H9 (cell line): ENCODE data around the gene SYDE2. TPM values are rescaled to one million over a fixed set of nuclear protein-coding genes. Genes with fewer than 3 reads are reported as not detected.

ENCODE experiments used
- DNase-seq: peaks from one replicate; pipeline ENCODE4 v3.0.0-alpha.2; 2017
- H2AFZ ChIP-seq: one replicate; pipeline ENCODE4 v1.6.1; 2013; ENCODE audit warnings: mild to moderate bottlenecking, low read length, control low read depth, moderate library complexity
- H2AK5ac ChIP-seq: 2 replicates; pipeline ENCODE4 v1.6.1; 2013; ENCODE audit warnings: low read length, control low read depth, mixed read lengths; ENCODE audit not compliant: insufficient read length
- H2BK120ac ChIP-seq: one replicate; pipeline ENCODE4 v1.6.1; 2013; ENCODE audit warnings: low read depth, mild to moderate bottlenecking, low read length, control low read depth, inconsistent platforms; ENCODE audit not compliant: poor library complexity, severe bottlenecking
- H2BK12ac ChIP-seq: 2 replicates; pipeline ENCODE4 v1.6.1; 2013; ENCODE audit warnings: low read length, control low read depth, mixed read lengths, low read depth; ENCODE audit not compliant: insufficient read length
- H2BK15ac ChIP-seq: 2 replicates; pipeline ENCODE4 v1.6.1; 2013; ENCODE audit warnings: low read depth, low read length, control low read depth
- H2BK20ac ChIP-seq: one replicate; pipeline ENCODE4 v1.6.1; 2013; ENCODE audit warnings: low read depth, mild to moderate bottlenecking, low read length, control low read depth, inconsistent platforms; ENCODE audit not compliant: poor library complexity, severe bottlenecking
- H2BK5ac ChIP-seq: 2 replicates; pipeline ENCODE4 v1.6.1; 2013; ENCODE audit warnings: low read length, control low read depth, mixed read lengths; ENCODE audit not compliant: insufficient read length
- H3K14ac ChIP-seq: 2 replicates; pipeline ENCODE4 v1.6.1; 2013; ENCODE audit warnings: low read length, control low read depth; ENCODE audit not compliant: insufficient read depth
- H3K18ac ChIP-seq: 2 replicates; pipeline ENCODE4 v1.6.1; 2013; ENCODE audit warnings: low read depth, mild to moderate bottlenecking, mixed read lengths, low read length, control low read depth; ENCODE audit not compliant: insufficient read length
- H3K23ac ChIP-seq: 2 replicates; pipeline ENCODE4 v1.6.1; 2013; ENCODE audit warnings: low read length, control low read depth, mixed read lengths, low read depth; ENCODE audit not compliant: insufficient read length
- H3K23me2 ChIP-seq: 2 replicates; pipeline ENCODE4 v1.6.1; 2013; ENCODE audit warnings: low read depth, mild to moderate bottlenecking, mixed read lengths, low read length, control low read depth; ENCODE audit not compliant: insufficient read length, poor library complexity, severe bottlenecking
- H3K27ac ChIP-seq: 2 replicates; pipeline ENCODE4 v1.5.1; 2013; ENCODE audit warnings: low read length, control low read depth, mixed read lengths, low read depth; ENCODE audit not compliant: insufficient read length
- H3K27me3 ChIP-seq: 2 replicates; pipeline ENCODE4 v1.6.1; 2013; ENCODE audit warnings: low read length, control low read depth, inconsistent platforms; ENCODE audit not compliant: insufficient read depth
- H3K4ac ChIP-seq: 2 replicates; pipeline ENCODE4 v1.6.1; 2013; ENCODE audit warnings: low read depth, mild to moderate bottlenecking, control low read depth, inconsistent platforms, low read length, moderate library complexity
- H3K4me1 ChIP-seq: 2 replicates; pipeline ENCODE4 v1.6.1; 2013; ENCODE audit warnings: low read length, control low read depth, inconsistent platforms; ENCODE audit not compliant: insufficient read depth
- H3K4me2 ChIP-seq: 2 replicates; pipeline ENCODE4 v1.6.1; 2013; ENCODE audit warnings: low read length, control low read depth, mixed read lengths; ENCODE audit not compliant: insufficient read length, insufficient read depth
- H3K56ac ChIP-seq: 2 replicates; pipeline ENCODE4 v1.6.1; 2013; ENCODE audit warnings: low read depth, mild to moderate bottlenecking, mixed read lengths, low read length, control low read depth; ENCODE audit not compliant: insufficient read length
- H3K79me1 ChIP-seq: 2 replicates; pipeline ENCODE4 v1.6.1; 2013; ENCODE audit warnings: low read depth, mild to moderate bottlenecking, moderate library complexity, low read length, control low read depth, inconsistent platforms; ENCODE audit not compliant: insufficient read depth, poor library complexity, severe bottlenecking
- H3K79me2 ChIP-seq: 2 replicates; pipeline ENCODE4 v1.6.1; 2013; ENCODE audit warnings: low read length, control low read depth, inconsistent platforms; ENCODE audit not compliant: insufficient read depth
- H3K9ac ChIP-seq: 2 replicates; pipeline ENCODE4 v1.6.1; 2013; ENCODE audit warnings: low read length, control low read depth, mixed read lengths; ENCODE audit not compliant: insufficient read length; ENCODE audit errors: extremely low read depth
- H3K9me3 ChIP-seq: one replicate; pipeline ENCODE4 v1.6.1; 2013; ENCODE audit warnings: low read depth, low read length, inconsistent platforms; ENCODE audit not compliant: control insufficient read depth
- H3T11ph ChIP-seq: one replicate; pipeline ENCODE4 v1.6.1; 2013; ENCODE audit warnings: mild to moderate bottlenecking, low read length, control low read depth, inconsistent platforms
- H4K20me1 ChIP-seq: one replicate; pipeline ENCODE4 v1.6.1; 2013; ENCODE audit not compliant: control insufficient read depth, insufficient read length, insufficient read depth
- H4K5ac ChIP-seq: 2 replicates; pipeline ENCODE4 v1.6.1; 2013; ENCODE audit warnings: low read depth, mild to moderate bottlenecking, mixed read lengths, low read length, control low read depth; ENCODE audit not compliant: insufficient read length
- H4K8ac ChIP-seq: replicated peaks from 2 replicates; pipeline ENCODE4 v1.6.1; 2013; ENCODE audit warnings: low read length, control low read depth, mixed read lengths, low read depth; ENCODE audit not compliant: insufficient read length
- H4K91ac ChIP-seq: 2 replicates; pipeline ENCODE4 v1.6.1; 2013; ENCODE audit warnings: low read depth, mild to moderate bottlenecking, moderate library complexity, mixed read lengths, low read length, control low read depth; ENCODE audit not compliant: insufficient read length
- H3K27ac Mint-ChIP-seq, 3 experiments: 2 replicates in 2 of 3; 3 replicates in 1 of 3; pipeline ENCODE4 v1.8.0; 2020 to 2021; ENCODE audit warnings: mixed read lengths in 3 of 3, mild to moderate bottlenecking in 1 of 3, moderate library complexity in 1 of 3
- H3K27me3 Mint-ChIP-seq: 2 replicates; pipeline ENCODE4 v1.8.0; 2021; ENCODE audit warnings: low read depth, mild to moderate bottlenecking, moderate library complexity, mixed read lengths
- H3K36me3 Mint-ChIP-seq, 3 experiments: 2 replicates in 2 of 3; 3 replicates in 1 of 3; pipeline ENCODE4 v1.8.0; 2020 to 2021; ENCODE audit warnings: low read depth in 3 of 3, mixed read lengths in 3 of 3; ENCODE audit not compliant: insufficient read depth in 1 of 3
- H3K4me1 Mint-ChIP-seq, 2 experiments: 2 replicates each; pipeline ENCODE4 v1.8.0; 2020; ENCODE audit warnings: mixed read lengths in 2 of 2
- H3K4me3 Mint-ChIP-seq, 2 experiments: 2 replicates in 1 of 2; 3 replicates in 1 of 2; pipeline ENCODE4 v1.8.0; 2020 to 2021; ENCODE audit warnings: mild to moderate bottlenecking in 2 of 2, mixed read lengths in 2 of 2, moderate library complexity in 1 of 2
- H3K9me3 Mint-ChIP-seq, 2 experiments: 2 replicates in 1 of 2; 3 replicates in 1 of 2; pipeline ENCODE4 v1.8.0; 2020; ENCODE audit warnings: mild to moderate bottlenecking in 2 of 2, mixed read lengths in 2 of 2, moderate library complexity in 1 of 2
- WGBS: extraction: QIAGEN DNeasy Blood & Tissue Kit; methylation state at CpG from one replicate; pipeline ENCODE4 v1.1.7; 2013; ENCODE audit warnings: missing lambda C conversion rate, low lambda C conversion rate, mixed read lengths; ENCODE audit not compliant: insufficient read length; ENCODE audit errors: extremely low coverage; 5-methylcytosine and 5-hydroxymethylcytosine counted together
- total RNA-seq: library from RNA; stranded (reverse); gene quantifications from 2 replicates; pipeline ENCODE4 v1.2.1, GENCODE V29; 2021
- TF ChIP-seq, protein P1 (sequence below): fragments of 200-600 bp; sonication (generic); conservative IDR thresholded peaks from 3 replicates; pipeline ENCODE4 v1.8.0; 2021; ENCODE audit warnings: antibody characterized with exemption, mild to moderate bottlenecking

The SYDE2 gene
- total RNA-seq, 1 experiment from 2014 or later, result 12.4 TPM

DNA sequence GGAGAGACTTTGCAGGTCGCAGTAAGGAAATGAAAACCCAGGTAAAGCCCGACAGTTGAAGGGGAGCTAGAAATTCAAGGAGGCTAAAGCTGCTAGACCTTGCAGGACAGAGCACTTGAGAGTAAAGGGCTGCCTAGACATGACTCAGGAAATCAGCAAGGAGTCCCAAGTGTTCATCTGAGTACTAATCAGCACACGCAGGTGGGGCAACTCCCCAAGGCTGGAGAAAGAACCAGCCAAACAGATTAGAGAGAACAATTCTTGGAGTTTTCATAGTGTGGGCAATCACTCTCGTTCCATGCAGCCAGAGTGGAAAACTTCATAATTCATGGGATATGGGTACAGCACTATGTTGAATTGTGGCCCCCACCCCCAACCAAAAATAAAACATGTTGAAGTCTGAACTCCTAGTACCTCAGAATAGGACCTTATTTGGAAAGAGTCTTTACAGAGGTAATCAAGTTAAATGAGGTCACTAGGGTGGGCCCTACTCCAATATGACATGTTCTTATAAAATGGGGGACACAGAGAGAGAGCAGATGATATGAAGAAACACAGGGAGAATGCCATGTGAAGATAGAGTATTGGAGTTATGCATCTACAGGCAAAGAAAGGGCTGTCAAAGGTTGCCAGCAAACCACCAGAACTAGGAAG is 28.0 kb downstream of the SYDE2 start:
- Histone ChIP-seq H3T11ph (no peak overlapping the region), H4K8ac (no peak overlapping the region), H4K20me1 (no peaks in the 10 kb centered on the region), H2BK5ac (no peak overlapping the region), H3K79me1 (no peaks in the 10 kb centered on the region), H3K23ac (no peak overlapping the region), H2AK5ac (no peak overlapping the region), H3K23me2 (no peaks in the 10 kb centered on the region), H3K79me2 (no peaks in the 10 kb centered on the region; the same call in 1 of the 2 replicates), H3K18ac (no peak overlapping the region), H3K4me1 (no peaks in the 10 kb centered on the region), H2AFZ (no peak overlapping the region), H3K14ac (no peak overlapping the region), H3K4ac (no peak overlapping the region), H2BK12ac (no peak overlapping the region), H3K9ac (no peak overlapping the region), H2BK120ac (no peak overlapping the region), H2BK15ac (no peak overlapping the region), H2BK20ac (no peak overlapping the region), H3K27me3 (no peaks in the 10 kb centered on the region), H4K5ac (no peak overlapping the region), H3K9me3 (no peaks in the 10 kb centered on the region), H3K27ac (no peak overlapping the region), H3K56ac (no peak overlapping the region), H3K4me2 (no peak overlapping the region), H4K91ac (no peak overlapping the region)
- no peaks in the 10 kb centered on the region for H3K4me1 Mint-ChIP-seq
- H3K27me3 Mint-ChIP-seq, result no peaks in the 10 kb centered on the region
- DNase-seq, result no peak
- no peaks in the 10 kb centered on the region for H3K9me3 Mint-ChIP-seq
- H3K4me3 Mint-ChIP-seq, result no peak overlapping the region
- H3K36me3 Mint-ChIP-seq, result peaks cover 0 to 4% (median 0%) of the 10 kb centered on the region in 3 experiments; a peak in 1 of 7 replicates
- H3K27ac Mint-ChIP-seq, result peak overlapping the region in 1 of 3 experiments; percentile 40; a peak in 1 of 7 replicates
- TF ChIP-seq, protein P1, sequence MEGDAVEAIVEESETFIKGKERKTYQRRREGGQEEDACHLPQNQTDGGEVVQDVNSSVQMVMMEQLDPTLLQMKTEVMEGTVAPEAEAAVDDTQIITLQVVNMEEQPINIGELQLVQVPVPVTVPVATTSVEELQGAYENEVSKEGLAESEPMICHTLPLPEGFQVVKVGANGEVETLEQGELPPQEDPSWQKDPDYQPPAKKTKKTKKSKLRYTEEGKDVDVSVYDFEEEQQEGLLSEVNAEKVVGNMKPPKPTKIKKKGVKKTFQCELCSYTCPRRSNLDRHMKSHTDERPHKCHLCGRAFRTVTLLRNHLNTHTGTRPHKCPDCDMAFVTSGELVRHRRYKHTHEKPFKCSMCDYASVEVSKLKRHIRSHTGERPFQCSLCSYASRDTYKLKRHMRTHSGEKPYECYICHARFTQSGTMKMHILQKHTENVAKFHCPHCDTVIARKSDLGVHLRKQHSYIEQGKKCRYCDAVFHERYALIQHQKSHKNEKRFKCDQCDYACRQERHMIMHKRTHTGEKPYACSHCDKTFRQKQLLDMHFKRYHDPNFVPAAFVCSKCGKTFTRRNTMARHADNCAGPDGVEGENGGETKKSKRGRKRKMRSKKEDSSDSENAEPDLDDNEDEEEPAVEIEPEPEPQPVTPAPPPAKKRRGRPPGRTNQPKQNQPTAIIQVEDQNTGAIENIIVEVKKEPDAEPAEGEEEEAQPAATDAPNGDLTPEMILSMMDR, result no peak
- WGBS, result no CpG with 5 or more reads among the region's 4 CpGs
